Osteoblast (primary cell): Measurements from ENCODE around the gene MAGEE1. TPM values are rescaled to one million over a fixed set of nuclear protein-coding genes. Genes with fewer than 3 reads are reported as not detected.

ENCODE experiments used
- DNase-seq: peaks from one replicate; pipeline ENCODE4 v3.0.0; 2011; ENCODE audit warnings: low spot score, mixed read lengths; ENCODE audit not compliant: insufficient read length; ENCODE audit errors: missing footprints
- H2AFZ ChIP-seq: 2 replicates; pipeline ENCODE4 v1.6.0; 2011; ENCODE audit warnings: mild to moderate bottlenecking, low read length
- H3K27ac ChIP-seq: 2 replicates; pipeline ENCODE4 v1.5.1; 2011; ENCODE audit warnings: mild to moderate bottlenecking, low read depth, low read length, moderate library complexity
- H3K27me3 ChIP-seq: 2 replicates; pipeline ENCODE4 v1.6.0; 2012; ENCODE audit warnings: mild to moderate bottlenecking, control low read depth, inconsistent platforms, low read length, moderate library complexity; ENCODE audit not compliant: insufficient read depth
- H3K36me3 ChIP-seq: 2 replicates; pipeline ENCODE4 v1.5.1; 2011; ENCODE audit warnings: mild to moderate bottlenecking, low read length, control low read depth, moderate library complexity; ENCODE audit not compliant: insufficient read depth
- H3K4me1 ChIP-seq: 2 replicates; pipeline ENCODE4 v1.5.1; 2011; ENCODE audit warnings: mild to moderate bottlenecking, low read length, control low read depth, moderate library complexity; ENCODE audit not compliant: insufficient read depth
- H3K4me2 ChIP-seq: 2 replicates; pipeline ENCODE4 v1.6.0; 2011; ENCODE audit warnings: mild to moderate bottlenecking, low read length; ENCODE audit not compliant: insufficient read depth
- H3K4me3 ChIP-seq: fragments of 200-600 bp; sonication (generic); 3 replicates; pipeline ENCODE4 v1.5.1; 2012; ENCODE audit warnings: mild to moderate bottlenecking, low read length, inconsistent platforms; ENCODE audit not compliant: insufficient read depth
- H3K79me2 ChIP-seq: 2 replicates; pipeline ENCODE4 v1.6.0; 2012; ENCODE audit warnings: mild to moderate bottlenecking, low read length, control low read depth, inconsistent platforms; ENCODE audit not compliant: insufficient read depth
- H3K9me3 ChIP-seq: 2 replicates; pipeline ENCODE4 v1.5.1; 2011; ENCODE audit warnings: low read depth, low read length, control low read depth
- H4K20me1 ChIP-seq: 2 replicates; pipeline ENCODE4 v1.6.0; 2012; ENCODE audit warnings: mild to moderate bottlenecking, low read length, control low read depth; ENCODE audit not compliant: insufficient read depth
- total RNA-seq: library from RNA; depleted of rRNA; stranded (reverse); fragments of >200 nt; gene quantifications from 2 replicates; pipeline ENCODE4 v1.2.3, GENCODE V29; 2012
- TF ChIP-seq, protein P1 (sequence below): IDR thresholded peaks from 2 replicates; pipeline ENCODE4 v1.5.1; 2011; ENCODE audit warnings: mild to moderate bottlenecking, low read depth, low read length, moderate library complexity; ENCODE audit errors: extremely low read depth

MAGEE1 gene
- total RNA-seq, 1 donor: 2.2 TPM

- Histone ChIP-seq H3K9me3 (no peaks in the 10 kb centered on the region), H4K20me1 (no peaks in the 10 kb centered on the region), H3K4me3 (no peak overlapping the region), H3K4me1 (no peaks in the 10 kb centered on the region), H2AFZ (no peak overlapping the region), H3K27ac (no peak overlapping the region), H3K27me3 (no peaks in the 10 kb centered on the region), H3K36me3 (no peaks in the 10 kb centered on the region), H3K4me2 (no peak overlapping the region), H3K79me2 (no peaks in the 10 kb centered on the region)
- DNase-seq: peak; percentile 21
- TF ChIP-seq, protein P1, sequence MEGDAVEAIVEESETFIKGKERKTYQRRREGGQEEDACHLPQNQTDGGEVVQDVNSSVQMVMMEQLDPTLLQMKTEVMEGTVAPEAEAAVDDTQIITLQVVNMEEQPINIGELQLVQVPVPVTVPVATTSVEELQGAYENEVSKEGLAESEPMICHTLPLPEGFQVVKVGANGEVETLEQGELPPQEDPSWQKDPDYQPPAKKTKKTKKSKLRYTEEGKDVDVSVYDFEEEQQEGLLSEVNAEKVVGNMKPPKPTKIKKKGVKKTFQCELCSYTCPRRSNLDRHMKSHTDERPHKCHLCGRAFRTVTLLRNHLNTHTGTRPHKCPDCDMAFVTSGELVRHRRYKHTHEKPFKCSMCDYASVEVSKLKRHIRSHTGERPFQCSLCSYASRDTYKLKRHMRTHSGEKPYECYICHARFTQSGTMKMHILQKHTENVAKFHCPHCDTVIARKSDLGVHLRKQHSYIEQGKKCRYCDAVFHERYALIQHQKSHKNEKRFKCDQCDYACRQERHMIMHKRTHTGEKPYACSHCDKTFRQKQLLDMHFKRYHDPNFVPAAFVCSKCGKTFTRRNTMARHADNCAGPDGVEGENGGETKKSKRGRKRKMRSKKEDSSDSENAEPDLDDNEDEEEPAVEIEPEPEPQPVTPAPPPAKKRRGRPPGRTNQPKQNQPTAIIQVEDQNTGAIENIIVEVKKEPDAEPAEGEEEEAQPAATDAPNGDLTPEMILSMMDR: no peak
Observed at GRCh38 chrX:76453737-76454406, 26.4 kb downstream of the MAGEE1 start.

- Histone ChIP-seq H3K36me3 (no peaks in the 10 kb centered on the region), H3K4me2 (no peak overlapping the region), H3K9me3 (no peaks in the 10 kb centered on the region), H3K4me1 (no peaks in the 10 kb centered on the region), H3K4me3 (no peak overlapping the region), H3K27ac (no peak overlapping the region), H3K79me2 (no peaks in the 10 kb centered on the region), H3K27me3 (no peaks in the 10 kb centered on the region), H4K20me1 (no peaks in the 10 kb centered on the region), H2AFZ (no peak overlapping the region)
- no peak for DNase-seq
- TF ChIP-seq, protein P1: peak; percentile 60
Observed at GRCh38 chrX:76454456-76454927, 27.0 kb downstream of the MAGEE1 start.

DNA sequence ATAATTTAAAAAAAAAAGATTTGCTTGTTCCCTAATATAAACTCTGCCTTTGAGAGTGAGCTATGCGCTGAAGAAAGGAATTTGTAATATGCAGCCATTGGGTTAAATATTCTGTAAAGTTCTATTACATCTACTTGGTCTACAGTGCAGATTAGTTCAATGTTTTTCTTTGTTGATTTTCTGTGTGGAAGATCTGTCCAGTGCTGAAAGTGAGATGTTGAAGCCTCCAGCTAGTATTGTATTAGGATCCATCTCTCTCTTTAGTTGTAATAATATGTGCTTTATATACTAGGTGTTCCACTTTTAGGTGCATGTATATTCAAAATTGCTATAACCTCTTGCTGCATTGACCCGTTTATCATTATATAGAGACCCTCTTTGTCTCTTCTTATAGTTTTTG lies 49.8 kb downstream of the MAGEE1 start:
- Histone ChIP-seq H3K4me2 (no peak overlapping the region), H4K20me1 (no peaks in the 10 kb centered on the region), H3K79me2 (no peaks in the 10 kb centered on the region), H3K4me1 (no peaks in the 10 kb centered on the region), H2AFZ (no peak overlapping the region), H3K36me3 (no peaks in the 10 kb centered on the region), H3K27me3 (no peaks in the 10 kb centered on the region), H3K27ac (no peak overlapping the region), H3K4me3 (no peak overlapping the region), H3K9me3 (no peaks in the 10 kb centered on the region)
- TF ChIP-seq, protein P1: no peak
- DNase-seq: no peak
